Activated naive CD4-positive, alpha-beta T cell treated with anti-CD3 and anti-CD28 coated beads, Interleukin-2, amount 10 ng/mL, durations not matched to agents 7 days and 5 days (primary cell): Measurements from ENCODE around the gene LPP.
"Not testable (repeated sequence)": the region's sequence is repeated elsewhere in the genome, so short reads cannot be mapped to it uniquely, and the experiment has no call there.

ENCODE experiments used
- CTCF ChIA-PET: fragments of 350-600 bp; sonication (Branson Sonifier 250); formaldehyde crosslinking; loops from one replicate; lab custom pipeline; 2021; ENCODE audit warnings: antibody characterized with exemption; lab: Charles Lee
- DNase-seq: peaks from one replicate; pipeline ENCODE4 v3.0.0-alpha.2; 2020
- H3K27ac Mint-ChIP-seq: one replicate; pipeline ENCODE4 v1.8.0; 2021; ENCODE audit warnings: mild to moderate bottlenecking, moderate library complexity, mixed read lengths
- H3K27me3 Mint-ChIP-seq: one replicate; pipeline ENCODE4 v1.8.0; 2021; ENCODE audit warnings: mild to moderate bottlenecking, mixed read lengths
- H3K36me3 Mint-ChIP-seq: one replicate; pipeline ENCODE4 v1.8.0; 2021; ENCODE audit warnings: mixed read lengths
- H3K4me1 Mint-ChIP-seq: one replicate; pipeline ENCODE4 v1.8.0; 2021; ENCODE audit warnings: mixed read lengths
- H3K4me3 Mint-ChIP-seq: one replicate; pipeline ENCODE4 v1.8.0; 2021; ENCODE audit warnings: mild to moderate bottlenecking, moderate library complexity, mixed read lengths
- H3K9me3 Mint-ChIP-seq: one replicate; pipeline ENCODE4 v1.8.0; 2021; ENCODE audit warnings: mixed read lengths

LPP gene

DNA sequence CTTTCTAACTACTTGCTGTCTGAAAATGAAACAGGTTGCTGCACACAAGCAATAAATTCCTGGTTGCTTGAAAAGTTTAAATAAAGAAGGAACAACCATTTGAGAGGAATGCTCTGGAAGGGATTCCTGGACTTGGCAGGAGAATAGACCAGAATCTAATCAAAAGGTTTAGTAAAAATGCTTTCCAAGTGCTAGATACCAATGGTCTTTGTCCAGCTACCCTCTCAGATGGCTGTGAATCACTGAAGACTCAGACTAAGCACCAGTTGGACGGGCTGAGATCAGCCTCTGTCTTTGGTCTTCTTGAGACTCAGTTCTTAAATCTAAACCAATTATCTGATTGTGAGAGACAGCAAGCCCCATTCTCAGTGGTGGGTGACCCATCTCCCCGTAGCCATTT, 27.7 kb upstream of the LPP start:
- CTCF ChIA-PET: no interaction called here
- peaks cover 4% of the 10 kb centered on the region for H3K27me3 Mint-ChIP-seq

GRCh38 chr3:188126934-188127333, 27.0 kb upstream of the LPP start:
- DNase-seq: no peak
- no peak overlapping the region for H3K27ac Mint-ChIP-seq
- H3K27me3 Mint-ChIP-seq: peaks cover 4% of the 10 kb centered on the region
- CTCF ChIA-PET: interaction anchor here (0.7 kb wide), 1 partner anchor 34 kb away, joined by 3 read pairs; no protein-coding TSS in a partner anchor
- H3K4me1 Mint-ChIP-seq: peaks cover 10% of the 10 kb centered on the region
- peaks cover 3% of the 10 kb centered on the region for H3K36me3 Mint-ChIP-seq
- H3K4me3 Mint-ChIP-seq: no peak overlapping the region
- H3K9me3 Mint-ChIP-seq: no peaks in the 10 kb centered on the region

More for the DNA sequence above, 27.7 kb upstream of the LPP start:
- no peaks in the 10 kb centered on the region for H3K9me3 Mint-ChIP-seq
- H3K36me3 Mint-ChIP-seq: peaks cover 3% of the 10 kb centered on the region
- H3K4me3 Mint-ChIP-seq: no peak overlapping the region
- no peak overlapping the region for H3K27ac Mint-ChIP-seq
- DNase-seq: no peak
- H3K4me1 Mint-ChIP-seq: peaks cover 10% of the 10 kb centered on the region

- no peak for DNase-seq
- CTCF ChIA-PET: no interaction called here
- Mint-ChIP-seq H3K27me3 (peaks cover 4% of the 10 kb centered on the region), H3K4me1 (peaks cover 2% of the 10 kb centered on the region), H3K9me3 (peaks cover under 1% of the 10 kb centered on the region), H3K4me3 (no peak overlapping the region), H3K36me3 (peaks cover 3% of the 10 kb centered on the region), H3K27ac (no peak overlapping the region)
Measured at GRCh38 chr3:188128905-188129304, 25.1 kb upstream of the LPP start.

DNA sequence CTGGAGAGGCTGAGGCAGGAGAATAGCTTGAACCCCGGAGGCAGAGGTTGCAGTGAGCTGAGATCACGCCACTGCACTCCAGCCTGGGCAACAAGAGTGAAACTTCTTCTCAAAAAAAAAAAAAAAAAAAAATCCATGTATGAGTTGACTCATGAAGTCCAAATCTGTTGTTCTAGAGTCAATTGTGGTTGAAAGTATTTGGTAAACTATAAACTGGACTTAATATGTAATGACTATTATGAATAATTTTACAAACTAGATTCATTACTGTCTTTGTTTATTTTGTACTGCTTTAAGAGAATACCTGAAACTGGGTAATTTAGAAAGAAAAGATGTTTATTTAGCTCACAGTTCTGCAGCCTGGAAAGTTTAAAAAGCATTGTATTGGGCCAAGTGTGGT, 22.9 kb upstream of the LPP start:
- H3K27me3 Mint-ChIP-seq, H3K27ac Mint-ChIP-seq, DNase-seq, H3K4me3 Mint-ChIP-seq, CTCF ChIA-PET, H3K4me1 Mint-ChIP-seq, H3K9me3 Mint-ChIP-seq, H3K36me3 Mint-ChIP-seq: not testable (repeated sequence)

DNA sequence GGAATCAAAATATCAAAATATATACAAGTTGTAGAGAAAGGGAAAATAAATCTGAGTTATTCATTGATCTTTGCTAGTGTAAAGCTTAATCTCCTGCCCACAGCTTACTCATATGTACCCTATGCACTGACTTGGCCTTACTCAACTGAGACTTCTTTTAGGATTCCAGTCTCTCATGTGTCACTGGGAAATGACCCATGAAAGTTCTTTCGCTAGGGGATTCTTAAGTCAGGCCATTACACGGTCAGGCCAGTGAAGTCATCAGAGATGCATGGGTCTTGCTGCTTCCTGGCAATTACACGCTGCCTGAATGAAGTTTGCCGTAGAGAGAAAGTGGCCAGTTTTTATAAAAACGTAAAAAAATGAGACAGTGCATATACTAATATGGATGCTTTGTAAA, 20.7 kb upstream of the LPP start:
- Mint-ChIP-seq H3K36me3 (peaks cover 3% of the 10 kb centered on the region), H3K27ac (no peak overlapping the region), H3K4me1 (peaks cover 9% of the 10 kb centered on the region), H3K9me3 (peaks cover 4% of the 10 kb centered on the region), H3K4me3 (no peak overlapping the region), H3K27me3 (no peaks in the 10 kb centered on the region)
- CTCF ChIA-PET: interaction anchor here (1.4 kb wide), 1 partner anchor 11 kb away, joined by 3 read pairs; no protein-coding TSS in a partner anchor
- DNase-seq: no peak

DNA sequence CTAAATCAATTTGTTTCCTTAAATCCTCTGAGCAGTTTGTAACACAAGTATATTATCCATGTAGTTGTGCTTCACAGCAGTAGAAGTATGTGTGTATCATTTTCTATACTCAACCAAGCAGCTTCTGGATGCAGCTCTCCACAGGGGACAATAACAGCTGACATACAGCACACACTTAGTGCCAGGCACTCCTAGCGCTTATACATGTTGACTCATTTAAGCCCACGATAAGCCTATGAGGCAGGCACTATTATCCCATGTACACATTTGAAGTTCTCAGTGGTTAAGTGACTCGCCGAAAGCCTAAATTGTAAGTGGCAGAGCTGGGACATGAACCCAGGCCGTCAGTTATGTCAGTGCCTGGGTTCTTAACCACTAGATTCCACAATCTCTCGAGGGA, 20.3 kb upstream of the LPP start:
- Mint-ChIP-seq H3K9me3 (peaks cover 4% of the 10 kb centered on the region), H3K27ac (no peak overlapping the region), H3K27me3 (no peaks in the 10 kb centered on the region), H3K36me3 (peaks cover 2% of the 10 kb centered on the region), H3K4me3 (no peak overlapping the region), H3K4me1 (peaks cover 9% of the 10 kb centered on the region)
- no peak for DNase-seq
- CTCF ChIA-PET: interaction anchor here (1.4 kb wide), 1 partner anchor 12 kb away, joined by 3 read pairs; no protein-coding TSS in a partner anchor

GRCh38 chr3:188134079-188134478, 19.9 kb upstream of the LPP start:
- no peak for DNase-seq
- no peaks in the 10 kb centered on the region for H3K27me3 Mint-ChIP-seq
- H3K27ac Mint-ChIP-seq: no peak overlapping the region
- peaks cover 4% of the 10 kb centered on the region for H3K9me3 Mint-ChIP-seq
- H3K36me3 Mint-ChIP-seq: peaks cover 1% of the 10 kb centered on the region
- CTCF ChIA-PET: interaction anchor here (1.4 kb wide), 1 partner anchor 12 kb away, joined by 3 read pairs; no protein-coding TSS in a partner anchor
- peaks cover 11% of the 10 kb centered on the region for H3K4me1 Mint-ChIP-seq
- no peak overlapping the region for H3K4me3 Mint-ChIP-seq

GRCh38 chr3:188134856-188135255, 19.1 kb upstream of the LPP start:
- H3K27me3 Mint-ChIP-seq: no peaks in the 10 kb centered on the region
- no peak overlapping the region for H3K27ac Mint-ChIP-seq
- H3K4me3 Mint-ChIP-seq: no peak overlapping the region
- CTCF ChIA-PET: no interaction called here
- H3K36me3 Mint-ChIP-seq: peaks cover 1% of the 10 kb centered on the region
- H3K4me1 Mint-ChIP-seq: peaks cover 11% of the 10 kb centered on the region
- peaks cover 4% of the 10 kb centered on the region for H3K9me3 Mint-ChIP-seq
- DNase-seq: no peak

GRCh38 chr3:188135271-188135670, 18.7 kb upstream of the LPP start:
- CTCF ChIA-PET: no interaction called here
- no peaks in the 10 kb centered on the region for H3K27me3 Mint-ChIP-seq
- H3K4me1 Mint-ChIP-seq: peaks cover 11% of the 10 kb centered on the region
- H3K27ac Mint-ChIP-seq: no peak overlapping the region
- no peak overlapping the region for H3K4me3 Mint-ChIP-seq
- DNase-seq: no peak
- H3K36me3 Mint-ChIP-seq: peaks cover 1% of the 10 kb centered on the region
- peaks cover 4% of the 10 kb centered on the region for H3K9me3 Mint-ChIP-seq

DNA sequence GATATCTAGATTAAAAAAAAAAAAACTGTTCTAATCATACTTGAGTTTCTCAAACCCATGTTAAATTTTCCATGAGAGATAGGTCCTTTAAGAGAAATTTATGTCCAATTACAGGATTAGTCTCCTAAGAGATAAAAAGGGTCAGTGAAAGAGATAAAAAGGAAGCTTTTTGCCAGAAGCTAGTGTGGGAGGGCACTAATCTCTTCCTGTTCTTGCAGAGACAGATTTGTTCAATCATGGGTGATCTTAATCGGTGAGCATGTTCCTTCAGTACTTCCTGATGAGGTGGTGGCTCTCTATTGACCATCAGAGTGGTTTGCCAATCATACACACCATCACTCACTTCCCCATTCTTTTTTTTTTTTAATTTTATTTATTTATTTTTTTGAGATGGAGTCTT, 16.9 kb upstream of the LPP start:
- Mint-ChIP-seq H3K4me3 (no peak overlapping the region), H3K9me3 (peaks cover 4% of the 10 kb centered on the region), H3K27ac (no peak overlapping the region), H3K27me3 (peaks cover under 1% of the 10 kb centered on the region), H3K4me1 (peaks cover 11% of the 10 kb centered on the region), H3K36me3 (no peaks in the 10 kb centered on the region)
- CTCF ChIA-PET: no interaction called here
- no peak for DNase-seq

- Mint-ChIP-seq H3K4me1 (peaks cover 18% of the 10 kb centered on the region), H3K27ac (no peak overlapping the region), H3K9me3 (no peaks in the 10 kb centered on the region), H3K27me3 (peaks cover 18% of the 10 kb centered on the region), H3K36me3 (no peaks in the 10 kb centered on the region), H3K4me3 (no peak overlapping the region)
- DNase-seq: no peak
- CTCF ChIA-PET: interaction anchor here (0.6 to 0.7 kb wide), 2 partner anchors 260 to 399 kb away, joined by 3 read pairs; no protein-coding TSS in a partner anchor
Measured at GRCh38 chr3:188139466-188139865, 14.5 kb upstream of the LPP start.

DNA sequence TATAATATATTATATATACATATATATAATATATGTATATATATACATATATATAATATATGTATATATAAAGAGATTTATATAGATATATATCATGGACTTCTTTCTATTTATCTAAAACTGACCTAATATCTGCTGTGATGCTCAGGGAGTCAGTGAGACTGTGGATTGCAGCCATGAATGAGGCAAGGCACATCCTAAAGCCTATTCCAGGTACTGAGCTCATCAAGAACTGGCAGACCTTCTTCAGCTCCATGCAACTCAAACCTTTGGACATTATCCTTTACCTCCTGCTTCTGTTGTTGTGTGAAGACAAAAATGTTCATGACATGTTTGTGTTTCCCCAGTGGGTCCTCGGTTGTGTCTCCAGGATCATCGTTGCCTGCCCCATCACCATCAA, 7.7 kb upstream of the LPP start:
- Mint-ChIP-seq H3K27me3 (peaks cover 21% of the 10 kb centered on the region), H3K4me3 (no peak overlapping the region), H3K27ac (no peak overlapping the region), H3K36me3 (peaks cover 5% of the 10 kb centered on the region), H3K4me1 (peaks cover 26% of the 10 kb centered on the region), H3K9me3 (peaks cover 4% of the 10 kb centered on the region)
- CTCF ChIA-PET: no interaction called here
- no peak for DNase-seq

GRCh38 chr3:188147782-188148181, 6.2 kb upstream of the LPP start:
- DNase-seq: no peak
- peaks cover 14% of the 10 kb centered on the region for H3K27me3 Mint-ChIP-seq
- H3K27ac Mint-ChIP-seq: no peak overlapping the region
- peaks cover 28% of the 10 kb centered on the region for H3K4me1 Mint-ChIP-seq
- CTCF ChIA-PET: no interaction called here
- peaks cover 4% of the 10 kb centered on the region for H3K9me3 Mint-ChIP-seq
- no peak overlapping the region for H3K4me3 Mint-ChIP-seq
- peaks cover 7% of the 10 kb centered on the region for H3K36me3 Mint-ChIP-seq

GRCh38 chr3:188148318-188148717, 5.6 kb upstream of the LPP start:
- Mint-ChIP-seq H3K9me3 (peaks cover 4% of the 10 kb centered on the region), H3K4me3 (no peak overlapping the region), H3K27me3 (peaks cover 10% of the 10 kb centered on the region), H3K27ac (no peak overlapping the region), H3K4me1 (peaks cover 30% of the 10 kb centered on the region), H3K36me3 (peaks cover 7% of the 10 kb centered on the region)
- CTCF ChIA-PET: interaction anchor here (1.0 kb wide), 1 partner anchor 400 kb away, joined by 3 read pairs; no protein-coding TSS in a partner anchor
- DNase-seq: peak; percentile 33

- no peak overlapping the region for H3K27ac Mint-ChIP-seq
- H3K36me3 Mint-ChIP-seq: peaks cover 10% of the 10 kb centered on the region
- no peak overlapping the region for H3K4me3 Mint-ChIP-seq
- H3K27me3 Mint-ChIP-seq: peaks cover 2% of the 10 kb centered on the region
- CTCF ChIA-PET: no interaction called here
- peaks cover 4% of the 10 kb centered on the region for H3K9me3 Mint-ChIP-seq
- peaks cover 35% of the 10 kb centered on the region for H3K4me1 Mint-ChIP-seq
- no peak for DNase-seq
Measured at GRCh38 chr3:188149587-188149986, 4.4 kb upstream of the LPP start.
